ENCODE data around the gene DCDC2.
"Not testable (repeated sequence)": the region's sequence is repeated elsewhere in the genome, so short reads cannot be mapped to it uniquely, and the experiment has no call there.

Gene DCDC2

DNA sequence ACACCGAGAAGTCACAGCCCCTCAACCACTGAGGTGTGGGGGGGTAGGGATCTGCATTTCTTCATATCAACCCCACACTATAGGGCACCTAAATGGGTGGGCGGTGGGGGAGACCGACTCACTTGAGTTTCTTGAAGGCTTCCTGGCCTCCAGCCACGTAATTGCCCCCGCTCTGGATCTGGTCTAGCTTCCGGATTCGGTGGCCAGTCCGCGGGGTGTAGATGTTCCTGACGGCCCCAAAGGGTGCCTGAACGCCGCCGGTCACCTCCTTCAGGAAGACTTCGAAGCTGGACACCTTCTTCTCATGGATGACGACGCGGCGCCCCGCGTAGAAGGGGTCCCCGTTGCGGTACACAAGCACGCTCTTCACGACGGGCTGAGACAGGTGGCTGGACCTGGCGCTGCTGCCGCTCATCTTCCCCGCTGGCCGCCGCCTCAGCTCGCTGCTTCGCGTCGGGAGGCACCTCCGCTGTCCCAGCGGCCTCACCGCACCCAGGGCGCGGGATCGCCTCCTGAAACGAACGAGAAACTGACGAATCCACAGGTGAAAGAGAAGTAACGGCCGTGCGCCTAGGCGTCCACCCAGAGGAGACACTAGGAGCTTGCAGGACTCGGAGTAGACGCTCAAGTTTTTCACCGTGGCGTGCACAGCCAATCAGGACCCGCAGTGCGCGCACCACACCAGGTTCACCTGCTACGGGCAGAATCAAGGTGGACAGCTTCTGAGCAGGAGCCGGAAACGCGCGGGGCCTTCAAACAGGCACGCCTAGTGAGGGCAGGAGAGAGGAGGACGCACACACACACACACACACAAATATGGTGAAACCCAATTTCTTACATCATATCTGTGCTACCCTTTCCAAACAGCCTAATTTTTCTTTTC is at the start of gene DCDC2:
Gene DCDC2, minus strand, starts transcription at position 724 of the 883 bp plus-strand sequence. Its CDS starts 309 bp downstream, at position 415.
- DNase-seq = peak in 2 of 4 experiments; percentile 2 to 7

DNA sequence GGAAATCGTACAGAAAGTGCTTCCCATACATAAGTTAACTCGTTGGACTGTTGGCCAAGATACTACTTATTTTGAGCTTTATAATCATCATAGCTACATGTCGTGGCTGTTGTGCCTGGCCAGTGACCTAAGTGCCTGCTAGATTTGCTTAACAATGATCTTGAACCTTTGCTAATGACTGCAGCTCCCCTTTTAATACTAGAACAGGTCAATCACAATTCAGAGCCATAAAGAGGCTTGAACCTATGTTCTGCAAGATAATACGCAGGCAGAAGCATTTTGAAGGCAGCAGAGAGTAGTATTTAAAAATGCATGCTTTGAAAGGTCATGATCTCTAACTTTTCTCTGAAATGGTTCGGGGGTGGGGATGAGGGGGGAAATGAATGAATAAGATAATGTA is 47.4 kb upstream of the DCDC2 start:
- no peak for DNase-seq

DNA sequence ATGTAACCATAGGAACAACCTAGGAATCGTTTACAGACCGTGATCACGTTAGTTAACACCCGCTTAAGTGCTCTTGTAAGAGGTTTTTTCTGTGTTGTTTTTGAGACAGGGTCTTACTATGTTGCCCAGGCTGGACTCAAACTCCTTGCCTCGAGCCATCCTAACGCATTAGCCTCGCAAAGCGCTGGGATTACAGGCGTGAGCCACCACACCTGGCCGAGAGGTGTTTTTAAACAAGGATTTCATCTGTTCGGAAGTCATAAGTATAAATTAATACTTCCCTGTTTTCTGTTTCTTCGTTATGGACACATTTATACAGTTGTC is 45.6 kb upstream of the DCDC2 start:
- DNase-seq = no peak

DNA sequence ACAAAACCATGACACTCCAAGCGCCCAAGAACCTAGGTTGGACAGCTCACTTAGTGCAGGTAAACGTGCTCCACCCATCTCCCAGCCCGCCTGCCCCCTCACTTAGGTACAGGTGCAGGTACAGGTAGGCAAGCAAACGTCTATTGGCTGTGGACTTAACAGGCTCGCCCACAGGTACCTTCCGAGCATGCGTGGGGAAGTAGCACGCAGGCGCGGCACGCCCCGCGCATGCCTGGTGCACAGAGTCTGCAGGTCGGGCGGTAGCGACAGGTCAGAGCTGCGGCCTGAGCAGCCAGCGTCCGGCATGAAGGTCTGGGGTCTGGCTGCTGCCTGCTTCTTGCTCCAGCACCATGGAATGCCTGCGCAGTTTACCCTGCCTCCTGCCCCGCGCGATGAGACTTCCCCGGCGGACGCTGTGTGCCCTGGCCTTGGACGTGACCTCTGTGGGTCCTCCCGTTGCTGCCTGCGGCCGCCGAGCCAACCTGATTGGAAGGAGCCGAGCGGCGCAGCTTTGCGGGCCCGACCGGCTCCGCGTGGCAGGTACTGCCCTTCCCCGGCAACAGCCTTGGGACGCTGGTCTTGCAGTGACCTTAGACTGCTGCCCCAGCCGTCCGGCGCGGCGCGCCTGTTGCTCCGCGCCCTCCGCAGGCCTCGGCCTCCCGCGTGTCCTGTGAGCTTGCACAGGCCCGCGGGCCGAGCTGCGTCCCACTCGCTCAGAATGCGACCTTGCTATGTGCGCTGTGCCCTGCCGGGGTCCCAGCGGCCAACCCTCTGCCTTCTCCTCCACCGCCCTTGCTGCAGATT is 45.0 kb upstream of the DCDC2 start, which contains the start of gene MRS2:
Gene MRS2, plus strand, starts transcription at position 240 of the 804 bp plus-strand sequence. Its CDS starts 111 bp downstream, at position 351.
- peak; percentile 39 to 64 (median 52) for DNase-seq

DNA sequence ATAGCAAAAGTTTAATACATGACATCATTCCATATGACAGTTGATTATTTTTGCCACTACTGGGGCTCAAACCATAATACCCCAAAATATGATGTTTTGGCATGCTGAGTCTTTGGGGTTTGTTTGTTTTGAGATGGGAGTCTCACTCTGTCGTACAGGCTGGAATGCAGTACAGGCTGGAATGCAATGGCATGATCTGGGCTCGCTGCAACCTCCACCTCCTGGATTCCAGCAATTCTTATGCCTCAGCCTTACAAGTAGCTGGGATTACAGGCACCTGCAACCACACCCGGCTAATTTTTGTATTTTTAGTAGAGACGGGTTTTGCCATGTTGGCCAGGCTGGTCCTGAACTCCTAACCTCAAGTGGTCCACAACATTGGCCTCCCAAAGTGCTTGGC is 43.6 kb upstream of the DCDC2 start:
- DNase-seq = no peak

DNA sequence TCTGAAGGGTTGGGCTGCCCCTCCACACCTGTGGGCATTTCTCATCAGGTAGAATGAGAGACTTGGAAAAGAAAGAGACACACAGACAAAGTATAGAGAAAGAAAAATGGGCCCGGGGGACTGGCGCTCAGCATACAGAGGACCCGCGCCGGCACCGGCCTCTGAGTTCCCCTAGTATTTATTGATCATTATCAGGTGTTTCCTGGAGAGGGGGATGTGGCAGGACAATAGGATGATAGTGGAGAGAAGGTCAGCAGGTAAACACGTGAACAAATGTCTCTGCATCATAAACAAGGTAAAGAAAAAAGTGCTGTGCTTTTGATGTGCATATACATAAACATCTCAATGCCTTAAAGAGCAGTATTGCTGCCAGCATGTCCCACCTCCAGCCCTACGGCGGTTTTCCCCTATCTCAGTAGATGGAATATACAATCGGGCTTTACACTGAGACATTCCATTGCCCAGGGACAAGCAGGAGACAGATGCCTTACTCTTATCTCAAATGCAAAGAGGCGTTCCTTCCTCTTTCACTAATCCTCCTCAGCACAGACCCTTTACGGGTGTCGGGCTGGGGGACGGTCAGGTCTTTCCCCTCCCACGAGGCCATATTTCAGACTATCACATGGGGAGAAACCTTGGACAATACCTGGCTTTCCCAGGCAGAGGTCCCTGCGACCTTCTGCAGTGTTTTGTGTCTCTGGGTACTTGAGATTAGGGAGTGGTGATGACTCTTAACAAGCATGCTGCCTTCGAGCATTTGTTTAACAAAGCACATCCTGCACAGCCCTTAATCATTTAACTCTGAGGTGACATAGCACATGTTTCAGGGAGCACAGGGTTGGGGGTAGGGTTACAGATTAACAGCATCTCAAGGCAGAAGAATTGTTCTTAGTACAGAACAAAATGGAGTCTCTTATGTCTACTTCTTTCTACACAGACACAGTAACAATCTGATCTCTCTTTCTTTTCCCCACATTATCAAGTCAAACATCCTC is 42.5 kb upstream of the DCDC2 start:
- not testable (repeated sequence) for DNase-seq

DNA sequence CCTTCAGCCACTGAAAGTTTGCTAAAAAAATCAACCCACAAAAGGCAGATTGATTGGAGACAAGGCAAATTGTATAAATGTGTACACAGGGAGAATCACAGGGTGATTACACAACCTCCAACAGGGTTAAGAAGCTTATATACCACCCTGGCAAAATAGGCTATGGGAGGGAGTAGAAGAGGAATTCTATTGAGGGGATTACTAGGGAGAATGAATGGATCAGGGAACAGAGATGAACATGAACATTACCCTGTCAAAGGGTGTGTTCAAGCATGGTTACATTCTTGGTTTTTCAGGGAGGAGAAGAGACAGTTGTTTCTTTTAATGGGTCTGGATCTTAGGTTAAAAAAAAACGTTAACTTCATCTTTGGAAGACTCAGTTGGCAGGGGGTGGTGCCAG is 39.8 kb upstream of the DCDC2 start:
- DNase-seq = no peak

DNA sequence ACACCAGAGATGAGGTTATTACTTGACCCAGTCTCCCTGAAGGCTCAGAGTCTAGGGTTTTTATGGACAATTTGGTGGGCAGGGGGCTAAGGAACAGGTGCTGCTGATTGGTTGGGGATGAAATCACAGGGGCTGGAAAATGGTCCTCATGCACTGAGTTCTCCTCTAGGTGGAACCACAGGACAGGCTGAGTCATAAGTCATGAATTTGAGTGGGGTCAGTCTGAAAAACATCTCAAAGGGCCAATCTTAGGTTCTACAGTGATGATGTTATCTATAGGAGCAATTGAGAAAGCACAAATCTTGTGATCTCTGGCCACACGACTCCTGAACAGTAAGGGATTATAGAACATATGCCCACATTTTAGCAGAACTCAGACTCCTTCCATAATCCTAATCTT is 39.0 kb upstream of the DCDC2 start:
- DNase-seq = no peak

DNA sequence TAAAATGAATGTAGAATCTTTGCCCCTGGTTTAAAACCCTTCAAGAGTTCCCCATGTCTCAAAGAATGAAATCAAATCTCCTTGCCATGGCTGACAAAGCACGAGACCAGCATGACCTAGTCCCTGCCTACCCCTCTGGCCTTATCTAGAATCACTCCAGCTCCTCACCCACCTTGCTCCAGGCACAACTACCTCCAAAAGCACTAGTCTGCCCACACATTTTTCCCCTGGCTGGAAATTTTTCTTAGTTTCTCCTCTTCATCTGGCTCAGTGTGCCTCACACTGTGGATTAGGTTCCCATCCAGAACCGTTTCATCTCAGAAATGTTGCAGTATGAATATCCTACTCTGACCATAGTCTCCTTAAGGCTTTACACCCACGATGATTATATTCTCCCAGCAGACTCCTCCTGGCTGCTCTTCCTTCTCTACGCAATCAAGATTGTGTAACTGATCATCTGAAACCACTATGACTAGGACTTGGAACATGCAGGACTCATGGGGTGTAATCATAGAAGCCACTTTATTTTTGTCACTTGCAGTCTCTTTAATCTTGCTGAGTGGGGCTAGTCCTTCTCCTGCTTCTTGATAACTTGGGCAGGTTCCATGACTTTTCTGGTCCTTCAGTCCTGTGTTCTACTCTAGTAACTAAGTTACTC is 37.0 kb upstream of the DCDC2 start:
- no peak for DNase-seq

DNA sequence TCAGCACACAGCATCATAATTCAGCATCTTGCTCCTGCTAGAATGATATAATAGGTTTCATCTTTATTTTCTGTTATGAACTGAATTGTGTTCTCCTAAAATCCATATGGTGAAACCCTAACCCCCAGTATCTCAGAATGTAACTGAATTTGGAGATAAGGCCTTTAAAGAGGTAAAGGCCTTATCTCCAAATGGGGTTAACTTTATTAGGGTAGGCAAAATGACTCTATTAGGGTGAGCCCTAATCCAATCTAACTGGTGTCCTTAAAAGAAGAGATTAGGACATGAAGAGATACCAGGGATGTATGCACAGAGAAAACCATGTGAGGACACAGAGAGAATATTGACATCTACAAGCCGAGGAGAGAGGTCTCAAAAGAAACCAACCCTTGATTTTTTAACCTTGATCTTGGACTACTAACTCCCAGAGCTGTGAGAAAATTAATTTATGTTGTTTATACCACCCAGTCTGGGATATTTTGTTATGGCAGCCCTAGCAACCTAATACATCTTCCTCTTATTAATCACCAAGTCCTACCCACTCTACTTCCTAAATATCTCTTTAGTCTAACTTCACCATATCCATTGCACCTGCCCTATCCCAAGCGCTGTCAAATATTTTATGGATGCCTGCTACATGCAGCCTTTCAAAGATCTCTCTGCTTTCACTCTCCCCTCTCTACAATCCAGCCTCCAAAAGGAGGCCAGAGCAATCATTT is 36.4 kb upstream of the DCDC2 start:
- DNase-seq = no peak

DNA sequence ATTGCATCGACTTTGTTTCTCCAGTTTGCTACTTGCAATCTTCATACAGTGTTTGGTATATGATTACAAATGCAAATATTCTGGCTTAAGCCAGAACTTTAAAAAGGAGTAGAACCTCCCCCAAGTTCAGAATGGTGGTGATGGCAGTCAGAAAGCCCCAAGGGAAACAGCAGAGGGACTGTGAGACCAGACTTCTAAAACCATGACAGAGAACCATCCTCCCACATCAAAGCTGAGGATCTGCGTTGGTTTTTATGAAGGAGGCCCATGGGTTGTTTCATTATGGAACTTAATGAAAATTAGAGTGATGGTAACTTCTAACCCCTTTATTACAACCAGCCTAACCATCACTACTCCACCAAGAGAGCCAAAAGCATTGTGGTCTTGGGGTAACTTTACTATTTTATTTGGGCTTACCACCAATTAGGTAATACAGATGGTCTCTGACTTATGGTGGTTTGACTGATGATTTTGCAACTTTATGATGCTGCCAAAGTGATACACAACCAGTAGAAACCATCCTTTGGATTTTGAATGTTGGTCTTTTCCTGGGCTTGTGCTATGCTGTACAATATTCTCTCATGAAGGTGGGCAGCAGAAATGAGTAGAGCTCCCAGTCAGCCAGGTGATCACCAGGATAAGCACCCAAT is 34.0 kb upstream of the DCDC2 start:
- DNase-seq = no peak

DNA sequence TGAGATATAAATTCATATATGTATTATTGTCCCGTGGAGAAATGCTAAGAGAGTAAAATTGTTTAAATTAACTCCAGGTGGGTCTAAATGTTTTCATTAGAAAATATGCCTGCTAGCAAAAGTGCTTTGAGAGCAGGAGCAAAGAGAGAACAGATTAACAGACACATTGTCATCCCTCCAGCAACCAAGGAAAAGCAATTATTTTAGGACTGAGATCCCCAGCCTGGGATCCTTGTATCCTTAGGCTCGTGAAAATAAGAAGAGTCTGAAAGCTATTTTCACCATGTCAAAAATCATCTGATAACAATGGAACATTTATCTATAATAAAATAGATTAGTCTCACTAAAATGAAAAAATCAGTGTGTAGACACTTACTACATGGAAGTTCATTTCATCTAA is 33.3 kb upstream of the DCDC2 start:
- DNase-seq = no peak

DNA sequence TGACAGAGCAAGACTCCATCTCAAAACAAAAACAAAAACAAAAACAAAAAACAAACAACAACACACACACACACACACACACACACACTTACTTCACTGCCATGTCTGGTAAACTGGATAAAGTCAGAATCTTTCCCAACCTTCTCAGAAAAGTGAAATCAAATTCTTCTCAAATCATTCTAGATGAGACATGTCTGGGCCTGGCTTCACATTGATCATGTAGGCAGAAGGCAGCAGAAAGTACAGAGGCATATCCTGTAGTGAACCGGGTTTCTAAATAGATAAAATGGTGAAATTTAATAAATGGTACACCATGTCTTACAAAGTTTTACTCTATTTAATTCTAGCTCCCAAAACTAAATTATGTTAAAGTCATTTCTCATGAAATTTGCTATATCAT is 30.0 kb upstream of the DCDC2 start:
- DNase-seq = no peak

DNA sequence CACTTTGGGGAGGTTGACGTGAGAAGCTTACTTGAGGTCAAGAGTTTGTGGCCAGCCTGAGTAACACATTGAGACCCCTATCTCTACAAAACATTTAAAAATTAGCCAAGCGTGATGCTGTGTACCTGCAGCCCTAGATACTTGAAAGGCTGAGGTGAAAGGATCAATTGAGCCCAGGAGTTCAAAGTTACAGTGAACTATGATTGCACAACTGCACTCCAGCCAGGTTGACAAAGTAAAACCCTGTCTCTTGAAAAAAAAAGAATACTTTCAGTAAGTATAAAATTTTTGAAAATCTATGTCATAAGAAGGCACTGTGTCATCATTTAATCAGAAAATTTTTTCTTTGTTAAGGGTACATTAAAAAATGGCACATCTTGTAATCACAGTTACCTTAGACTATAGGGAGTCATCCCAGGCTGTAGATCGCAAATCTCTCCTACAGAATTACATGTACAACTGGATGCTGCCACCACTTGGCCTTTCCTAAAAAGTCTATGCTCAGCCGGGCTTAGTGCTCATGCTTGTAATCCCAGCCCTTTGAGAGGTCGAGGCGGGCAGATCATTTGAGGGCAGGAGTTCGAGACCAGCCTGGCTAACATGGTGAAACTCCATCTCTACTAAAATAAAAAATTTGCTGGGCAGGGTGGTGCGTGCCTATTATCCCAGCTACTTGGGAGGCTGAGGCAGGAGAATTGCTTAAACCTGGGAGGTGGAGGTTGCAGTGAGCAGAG is 27.8 kb upstream of the DCDC2 start:
- DNase-seq = no peak

DNA sequence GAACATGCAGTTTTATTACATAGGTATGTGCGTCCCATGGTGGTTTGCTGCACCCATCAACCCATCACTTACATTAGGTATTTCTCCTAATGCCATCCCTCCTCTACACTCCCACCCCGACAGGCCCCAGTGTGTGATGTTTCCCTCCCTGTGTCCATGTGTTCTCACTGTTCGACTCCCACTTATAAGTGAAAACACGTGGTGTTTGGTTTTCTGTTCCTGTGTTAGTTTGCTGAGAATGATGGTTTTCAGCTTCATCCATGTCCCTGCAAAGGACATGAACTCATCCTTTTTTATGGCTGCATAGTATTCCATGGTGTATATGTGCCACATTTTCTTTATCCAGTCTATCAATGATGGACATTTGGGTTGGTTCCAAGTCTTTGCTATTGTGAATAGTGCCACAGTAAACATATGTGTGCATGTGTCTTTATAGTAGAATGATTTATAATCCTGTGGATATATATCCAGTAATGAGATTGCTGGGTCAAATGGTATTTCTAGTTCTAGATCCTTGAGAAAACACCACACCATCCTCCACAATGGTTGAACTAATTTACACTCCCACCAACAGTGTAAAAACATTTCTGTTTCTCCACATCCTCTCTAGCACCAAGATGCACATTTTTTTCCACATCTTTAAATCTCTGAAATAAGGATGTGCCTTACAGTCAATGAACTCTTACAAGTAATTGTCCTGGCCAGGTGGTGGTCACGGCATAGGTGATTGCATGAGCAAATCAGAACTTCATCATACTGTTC is 26.7 kb upstream of the DCDC2 start:
- not testable (repeated sequence) for DNase-seq

DNA sequence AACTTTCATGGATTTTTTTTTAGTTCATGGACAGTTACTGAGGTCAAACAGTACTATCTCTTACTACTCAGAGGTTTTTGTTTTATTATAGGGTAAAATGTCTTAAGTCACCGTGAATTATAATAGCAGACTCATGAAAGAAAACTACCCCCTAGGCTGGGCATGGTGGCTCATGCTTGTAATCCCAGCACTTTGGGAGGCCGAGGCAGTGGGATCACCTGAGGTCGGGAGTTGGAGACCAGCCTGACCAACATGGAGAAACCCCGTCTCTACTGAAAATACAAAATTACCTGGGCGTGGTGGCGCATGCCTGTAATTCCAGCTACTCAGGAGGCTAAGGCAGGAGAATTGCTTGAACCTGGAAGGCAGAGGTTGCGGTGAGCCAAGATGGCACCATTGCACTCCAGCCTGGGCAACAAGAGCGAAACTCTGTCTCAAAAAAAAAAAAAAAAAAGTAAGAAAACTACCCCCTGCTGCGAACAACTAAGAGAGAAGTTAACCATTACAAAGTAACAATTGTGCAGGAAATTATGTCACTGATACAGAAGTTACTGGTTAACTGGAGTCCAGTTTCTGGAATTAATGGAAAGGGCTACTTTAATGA is 25.1 kb upstream of the DCDC2 start:
- not testable (repeated sequence) for DNase-seq

DNA sequence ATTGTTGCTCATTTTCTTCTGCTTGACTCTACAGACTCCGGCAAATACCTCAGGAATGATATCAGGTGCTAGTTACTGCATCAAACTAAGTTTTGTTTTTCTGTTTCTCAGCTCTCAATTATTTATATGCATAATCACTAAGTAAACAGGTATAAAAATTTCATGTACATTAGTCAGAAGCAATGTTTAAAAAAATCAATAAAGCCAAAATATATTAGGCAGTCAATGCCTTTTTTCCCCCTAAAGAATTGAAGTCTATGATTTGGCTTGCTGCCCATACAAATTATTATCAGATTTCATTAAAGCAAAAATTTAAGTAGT is 24.3 kb upstream of the DCDC2 start:
- DNase-seq = no peak

DNA sequence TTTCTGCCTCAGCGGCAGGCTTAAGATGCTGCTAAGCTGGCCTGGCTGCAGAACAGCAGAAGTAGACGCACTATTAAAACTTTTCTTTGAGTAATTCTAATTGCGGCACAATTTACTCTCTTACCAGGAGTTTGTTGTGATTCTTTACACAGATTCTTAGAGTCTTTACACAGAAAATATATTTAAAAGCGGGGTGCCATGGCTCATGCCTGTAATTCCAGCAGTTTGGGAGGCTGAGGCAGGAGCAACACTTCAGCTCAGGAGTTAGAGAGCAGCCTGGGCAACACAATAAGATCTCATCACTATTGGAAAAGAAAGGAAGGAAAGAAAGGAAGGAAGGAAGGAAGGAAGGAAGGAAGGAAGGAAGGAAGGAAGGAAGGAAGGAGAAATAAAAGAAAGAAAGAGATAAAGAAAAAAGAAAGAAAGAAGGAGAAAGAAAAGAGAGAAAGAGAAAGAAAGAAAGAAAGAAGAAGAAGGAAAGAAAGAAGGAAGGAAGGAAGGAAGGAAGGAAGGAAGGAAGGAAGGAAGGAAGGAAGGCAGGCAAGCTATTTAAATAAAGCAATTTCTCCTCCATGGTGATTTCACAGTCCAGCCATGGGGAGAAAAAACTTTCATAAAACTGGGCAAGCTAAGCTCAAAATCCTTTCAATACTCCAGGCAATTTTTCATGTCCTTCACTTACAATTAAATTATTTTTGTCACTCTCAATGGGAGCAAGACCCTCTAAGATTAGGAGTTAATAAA is 23.8 kb upstream of the DCDC2 start:
- DNase-seq = no peak

Data from activated CD4-positive, CD25-positive, alpha-beta regulatory T cell (primary cell).